ENCODE data around the gene TMEM19.
"Not testable (repeated sequence)": the region's sequence is repeated elsewhere in the genome, so short reads cannot be mapped to it uniquely, and the experiment has no call there.

The TMEM19 gene

DNA sequence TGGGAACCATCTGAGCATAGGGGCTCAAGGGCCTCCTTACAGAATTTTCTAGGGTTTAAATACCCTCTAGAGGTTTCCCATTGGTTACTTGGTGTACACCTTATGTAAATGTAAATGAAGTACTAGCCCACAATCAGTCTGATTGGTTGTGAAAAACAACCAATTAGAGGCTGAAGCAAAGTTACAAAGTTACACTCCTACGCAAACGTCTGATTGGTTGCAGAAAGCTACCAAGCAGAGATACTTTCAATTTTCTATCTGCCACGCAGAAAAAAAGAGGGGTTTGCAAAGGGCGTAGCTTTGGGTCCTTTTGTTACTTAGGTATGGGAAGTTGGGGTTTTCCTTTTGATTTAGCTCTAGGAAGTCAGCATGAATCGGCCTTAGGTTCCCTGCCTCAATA, 1.8 kb upstream of the TMEM19 start:
- FAIRE-seq: no peak
- no peak for DNase-seq (ENCODE audit: insufficient read length, low spot score)
- TF ChIP-seq, protein P1, sequence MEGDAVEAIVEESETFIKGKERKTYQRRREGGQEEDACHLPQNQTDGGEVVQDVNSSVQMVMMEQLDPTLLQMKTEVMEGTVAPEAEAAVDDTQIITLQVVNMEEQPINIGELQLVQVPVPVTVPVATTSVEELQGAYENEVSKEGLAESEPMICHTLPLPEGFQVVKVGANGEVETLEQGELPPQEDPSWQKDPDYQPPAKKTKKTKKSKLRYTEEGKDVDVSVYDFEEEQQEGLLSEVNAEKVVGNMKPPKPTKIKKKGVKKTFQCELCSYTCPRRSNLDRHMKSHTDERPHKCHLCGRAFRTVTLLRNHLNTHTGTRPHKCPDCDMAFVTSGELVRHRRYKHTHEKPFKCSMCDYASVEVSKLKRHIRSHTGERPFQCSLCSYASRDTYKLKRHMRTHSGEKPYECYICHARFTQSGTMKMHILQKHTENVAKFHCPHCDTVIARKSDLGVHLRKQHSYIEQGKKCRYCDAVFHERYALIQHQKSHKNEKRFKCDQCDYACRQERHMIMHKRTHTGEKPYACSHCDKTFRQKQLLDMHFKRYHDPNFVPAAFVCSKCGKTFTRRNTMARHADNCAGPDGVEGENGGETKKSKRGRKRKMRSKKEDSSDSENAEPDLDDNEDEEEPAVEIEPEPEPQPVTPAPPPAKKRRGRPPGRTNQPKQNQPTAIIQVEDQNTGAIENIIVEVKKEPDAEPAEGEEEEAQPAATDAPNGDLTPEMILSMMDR (IDR thresholded peaks at IDR 0.05; ENCODE audit: insufficient read depth, missing control alignments): no peak

DNA sequence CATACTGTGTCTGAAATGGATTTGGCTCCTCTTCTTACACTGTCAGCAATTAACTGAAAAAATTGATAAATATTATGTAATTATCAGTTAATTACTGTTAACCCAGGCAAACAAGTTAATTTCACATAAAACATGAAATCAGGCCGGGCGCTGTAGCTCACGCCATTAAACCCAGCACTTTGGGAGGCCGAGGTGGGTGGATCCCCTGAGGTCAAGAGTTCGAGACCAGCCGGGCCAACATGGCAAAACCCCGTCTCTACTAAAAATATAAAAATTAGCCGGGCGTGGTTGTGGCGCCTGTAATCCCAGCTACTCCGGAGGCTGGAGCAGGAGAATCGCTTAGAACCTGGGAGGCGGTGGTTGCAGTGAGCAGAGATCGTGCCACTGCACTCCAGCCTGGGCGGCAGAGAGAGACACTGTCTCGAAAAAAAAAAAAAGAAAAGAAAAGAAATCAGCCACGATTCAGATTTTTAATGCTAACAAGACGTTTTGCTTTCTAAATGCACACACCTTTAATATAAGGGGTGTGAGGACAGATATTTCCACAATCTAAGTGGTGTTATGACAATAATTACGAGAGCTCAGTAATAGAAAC, 473 bp upstream of the TMEM19 start:
- DNase-seq (ENCODE audit: insufficient read length, low spot score): no peak
- TF ChIP-seq, protein P1 (IDR thresholded peaks at IDR 0.05; ENCODE audit: insufficient read depth, missing control alignments): no peak
- FAIRE-seq: no peak

DNA sequence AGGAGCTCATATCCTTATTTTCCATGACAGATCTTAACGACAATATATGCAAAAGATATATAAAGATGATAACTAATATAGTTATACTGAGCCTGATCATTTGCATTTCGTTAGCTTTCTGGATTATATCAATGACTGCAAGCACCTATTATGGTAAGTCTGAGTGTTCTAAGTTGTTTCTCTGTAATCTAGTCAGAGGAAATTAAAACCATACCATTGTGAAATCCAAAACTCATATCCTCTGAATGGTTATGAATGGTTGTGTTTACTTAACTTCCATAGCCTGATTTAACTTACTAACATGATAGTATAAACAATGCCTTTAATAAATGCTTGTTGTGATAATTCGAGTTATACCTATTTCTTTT, 760 bp downstream of the TMEM19 start:
- DNase-seq (ENCODE audit: insufficient read length, low spot score) (no peak), FAIRE-seq (peak; percentile 58)
- TF ChIP-seq, protein P1 (IDR thresholded peaks at IDR 0.05; ENCODE audit: insufficient read depth, missing control alignments): no peak

DNA sequence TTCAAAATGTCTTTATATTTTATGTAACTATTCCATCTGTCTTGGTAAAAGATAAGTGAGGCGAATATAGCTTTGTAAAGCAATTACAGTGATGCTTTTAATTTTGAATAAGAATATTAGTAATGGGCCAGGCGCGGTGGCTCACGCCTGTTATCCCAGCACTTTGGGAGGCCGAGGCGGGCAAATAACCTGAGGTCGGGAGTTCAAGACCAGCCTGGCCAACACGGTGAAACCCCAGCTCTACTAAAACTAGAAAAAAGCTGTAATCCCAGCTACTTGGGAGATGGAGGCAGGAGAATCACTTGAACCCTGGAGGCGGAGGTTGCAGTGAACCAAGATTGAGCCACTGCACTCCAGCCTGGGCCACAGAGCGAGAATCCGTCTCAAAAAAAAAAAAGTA, 1.3 kb downstream of the TMEM19 start:
- DNase-seq (ENCODE audit: insufficient read length, low spot score); FAIRE-seq: not testable (repeated sequence)

DNA sequence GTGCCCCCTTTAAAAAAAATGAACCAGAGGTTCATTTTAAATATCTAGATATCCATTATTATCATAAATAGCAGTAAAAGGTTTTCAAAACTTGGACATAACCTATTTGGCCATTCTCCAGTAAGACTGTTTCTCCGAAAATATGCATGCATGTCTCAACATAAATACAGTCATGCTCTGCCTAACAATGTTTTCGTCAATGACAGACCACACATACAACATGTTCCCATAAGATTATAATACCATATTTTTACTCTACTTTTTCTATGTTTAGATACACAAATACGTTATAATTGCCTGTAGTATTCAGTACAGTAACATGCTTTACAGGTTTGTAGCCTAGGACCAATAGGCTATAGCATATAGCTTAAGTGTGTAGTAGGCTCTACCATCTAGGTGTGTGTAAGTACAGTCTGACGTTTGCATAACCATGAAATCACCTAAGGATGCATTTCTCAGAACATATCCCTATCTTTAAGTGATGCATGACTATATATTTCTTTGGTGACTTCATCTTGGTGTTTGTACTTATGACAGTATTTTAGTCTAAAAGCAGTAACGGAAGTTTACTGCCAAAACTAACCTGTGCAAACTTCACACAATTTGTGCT, 3.2 kb downstream of the TMEM19 start:
- TF ChIP-seq, protein P1 (IDR thresholded peaks at IDR 0.05; ENCODE audit: insufficient read depth, missing control alignments): no peak
- FAIRE-seq (no peak), DNase-seq (ENCODE audit: insufficient read length, low spot score) (no peak)

DNA sequence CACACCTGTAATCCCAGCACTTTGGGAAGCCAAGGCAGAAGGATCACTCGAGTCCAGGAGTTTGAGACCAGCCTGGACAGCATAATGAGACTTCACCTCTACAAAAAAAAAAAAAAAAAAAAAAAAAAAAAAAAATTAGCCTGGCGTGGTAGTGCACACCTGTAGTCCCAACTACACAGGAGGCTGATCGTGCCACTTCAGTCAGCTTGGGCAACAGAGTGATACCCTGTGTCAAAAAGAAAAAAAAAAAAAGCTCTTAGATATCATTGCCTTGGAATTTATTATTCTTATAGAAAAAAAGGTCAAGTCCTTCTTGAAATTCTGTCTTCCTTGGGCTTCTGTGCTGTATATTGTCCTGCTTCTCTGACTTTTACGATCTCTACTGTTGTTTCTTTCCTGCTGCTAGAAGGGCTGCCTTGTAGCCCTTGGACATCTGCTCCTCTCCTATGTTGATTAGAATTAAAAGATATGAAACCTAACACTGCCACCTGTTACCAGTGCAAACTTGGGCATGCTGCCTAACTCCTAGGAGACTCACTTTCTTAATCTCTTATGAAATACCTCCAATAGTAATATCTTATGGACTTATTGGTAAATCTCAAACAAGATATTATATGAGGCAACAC, 5.7 kb downstream of the TMEM19 start:
- TF ChIP-seq, protein P1 (IDR thresholded peaks at IDR 0.05; ENCODE audit: insufficient read depth, missing control alignments): no peak
- FAIRE-seq (no peak), DNase-seq (ENCODE audit: insufficient read length, low spot score) (no peak)

DNA sequence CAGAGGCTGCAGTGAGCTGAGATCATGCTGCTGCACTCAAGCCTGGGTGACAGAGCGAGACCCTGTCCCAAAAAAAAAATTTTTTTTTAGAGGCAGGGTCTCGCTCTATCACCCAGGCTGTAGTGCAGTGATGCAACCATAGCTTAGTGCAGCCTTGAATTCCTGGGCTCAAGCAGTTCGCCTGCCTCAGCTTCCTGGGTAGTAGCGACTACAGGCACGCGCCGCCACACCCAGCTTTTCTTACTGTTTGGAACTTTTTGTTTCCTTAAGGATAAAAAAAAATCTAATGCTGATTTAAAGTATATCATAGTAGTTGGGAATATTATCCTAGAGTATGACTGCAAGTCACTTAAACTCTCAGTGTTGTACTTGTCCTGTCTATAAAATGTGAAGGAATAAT, 7.2 kb downstream of the TMEM19 start:
- TF ChIP-seq, protein P1 (IDR thresholded peaks at IDR 0.05; ENCODE audit: insufficient read depth, missing control alignments): no peak
- FAIRE-seq (no peak), DNase-seq (ENCODE audit: insufficient read length, low spot score) (no peak)

DNA sequence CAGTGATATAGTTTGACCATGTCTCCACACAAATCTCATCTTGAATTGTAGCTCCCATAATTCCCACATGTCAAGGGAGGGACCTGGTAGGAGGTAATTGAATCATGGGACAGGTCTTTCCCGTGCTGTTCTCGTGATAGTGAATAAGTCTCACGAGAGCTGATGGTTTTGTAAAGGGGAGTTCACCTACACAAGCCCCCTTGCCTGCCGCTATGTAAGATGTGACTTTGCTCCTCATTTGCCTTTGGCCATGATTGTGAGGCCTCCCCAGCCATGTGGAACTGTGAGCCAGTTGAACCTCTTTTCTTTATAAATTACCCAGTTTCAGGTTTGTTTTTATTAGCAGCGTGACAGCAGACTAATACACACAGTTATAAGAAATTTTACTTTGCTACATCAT, 7.8 kb downstream of the TMEM19 start:
- not testable (repeated sequence) for FAIRE-seq; DNase-seq (ENCODE audit: insufficient read length, low spot score)
